Neural progenitor cell (in vitro differentiated cells): ENCODE data around the gene CRMP1. TPM values are rescaled to one million over a fixed set of nuclear protein-coding genes. Genes with fewer than 3 reads are reported as not detected.

Experiments used
- DNase-seq: peaks from one replicate; pipeline ENCODE4 v3.0.0-alpha.2; 2016; ENCODE audit warnings: low spot score
- H2AFZ ChIP-seq: fragments of 200-600 bp; sonication (generic); replicated peaks from 2 replicates; pipeline ENCODE4 v1.6.1; 2016; ENCODE audit warnings: antibody characterized with exemption
- H3F3A ChIP-seq: fragments of 200-600 bp; sonication (generic); 2 replicates; pipeline ENCODE4 v1.6.1; 2016; ENCODE audit warnings: antibody characterized with exemption, low read depth
- H3K27ac ChIP-seq: fragments of 200-600 bp; sonication (generic); 2 replicates; pipeline ENCODE4 v1.5.1; 2016; ENCODE audit warnings: mild to moderate bottlenecking
- H3K27me3 ChIP-seq: fragments of 200-600 bp; sonication (generic); 2 replicates; pipeline ENCODE4 v1.6.1; 2016; ENCODE audit warnings: mild to moderate bottlenecking, moderate library complexity
- H3K36me3 ChIP-seq: fragments of 200-600 bp; sonication (generic); 2 replicates; pipeline ENCODE4 v1.5.1; 2016
- H3K4me1 ChIP-seq: fragments of 200-600 bp; sonication (generic); 2 replicates; pipeline ENCODE4 v1.6.1; 2016; ENCODE audit warnings: mixed run types
- H3K4me2 ChIP-seq: fragments of 200-600 bp; sonication (generic); 2 replicates; pipeline ENCODE4 v1.6.1; 2016
- H3K4me3 ChIP-seq: fragments of 200-600 bp; sonication (generic); 2 replicates; pipeline ENCODE4 v1.5.1; 2016
- H3K79me2 ChIP-seq: fragments of 200-600 bp; sonication (generic); 2 replicates; pipeline ENCODE4 v1.6.1; 2016; ENCODE audit warnings: low read depth
- H3K9ac ChIP-seq: fragments of 200-600 bp; sonication (generic); 2 replicates; pipeline ENCODE4 v1.6.1; 2016
- H3K9me3 ChIP-seq: fragments of 200-600 bp; sonication (generic); 2 replicates; pipeline ENCODE4 v1.5.1; 2016; ENCODE audit warnings: low read depth
- H4K20me1 ChIP-seq: fragments of 200-600 bp; sonication (generic); 2 replicates; pipeline ENCODE4 v1.6.1; 2016; ENCODE audit warnings: low read depth
- H3K27ac Mint-ChIP-seq: 3 replicates; pipeline ENCODE4 v1.8.0; 2021; ENCODE audit warnings: mixed read lengths
- H3K27me3 Mint-ChIP-seq: 2 replicates; pipeline ENCODE4 v1.8.0; 2022; ENCODE audit warnings: low read depth, mild to moderate bottlenecking, inconsistent platforms, moderate library complexity, mixed read lengths; ENCODE audit not compliant: insufficient read depth
- H3K36me3 Mint-ChIP-seq: 3 replicates; pipeline ENCODE4 v1.8.0; 2021; ENCODE audit warnings: mixed read lengths
- H3K4me1 Mint-ChIP-seq: 3 replicates; pipeline ENCODE4 v1.8.0; 2021; ENCODE audit warnings: mixed read lengths
- H3K4me3 Mint-ChIP-seq: 3 replicates; pipeline ENCODE4 v1.8.0; 2021; ENCODE audit warnings: mild to moderate bottlenecking, moderate library complexity, mixed read lengths
- H3K9me3 Mint-ChIP-seq: 3 replicates; pipeline ENCODE4 v1.8.0; 2020; ENCODE audit warnings: mixed read lengths
- CTCF ChIP-seq: fragments of 200-600 bp; sonication (generic); IDR thresholded peaks from 2 replicates; pipeline ENCODE4 v1.5.1; 2017; ENCODE audit warnings: antibody characterized with exemption, mild to moderate bottlenecking
- EZH2 ChIP-seq: fragments of 200-600 bp; sonication (generic); IDR thresholded peaks from 2 replicates; pipeline ENCODE4 v1.6.1; 2017; ENCODE audit warnings: antibody characterized with exemption, mild to moderate bottlenecking, moderate library complexity
- EZH2phosphoT487 ChIP-seq: fragments of 200-600 bp; sonication (generic); IDR thresholded peaks from 2 replicates; pipeline ENCODE4 v1.6.1; 2017; ENCODE audit warnings: antibody characterized with exemption
- total RNA-seq: library from RNA; depleted of rRNA; stranded (reverse); fragments of >200 nt; gene quantifications from 2 replicates; pipeline ENCODE4 v1.2.3, GENCODE V29; 2015; ENCODE audit warnings: low replicate concordance

Gene CRMP1
- total RNA-seq, 1 donor from 2014 or later, result 91.4 TPM

GRCh38 chr4:5895287-5895686 lies 2.4 kb upstream of the CRMP1 start:
- Mint-ChIP-seq H3K27me3 (peaks cover 42% of the 10 kb centered on the region), H3K27ac (no peak overlapping the region), H3K4me3 (no peak overlapping the region), H3K36me3 (no peaks in the 10 kb centered on the region), H3K4me1 (peaks cover 8% of the 10 kb centered on the region), H3K9me3 (peaks cover 6% of the 10 kb centered on the region)
- no peak for DNase-seq
- Histone ChIP-seq H3K9ac (no peak overlapping the region), H3F3A (peaks cover 16% of the 10 kb centered on the region), H2AFZ (no peak overlapping the region), H3K27ac (no peak overlapping the region), H3K36me3 (no peaks in the 10 kb centered on the region), H3K4me2 (no peak overlapping the region), H3K27me3 (peaks cover 99% of the 10 kb centered on the region), H3K4me1 (peaks cover 6% of the 10 kb centered on the region), H4K20me1 (peaks cover 24% of the 10 kb centered on the region), H3K4me3 (no peak overlapping the region), H3K79me2 (no peaks in the 10 kb centered on the region), H3K9me3 (no peaks in the 10 kb centered on the region)
- TF ChIP-seq CTCF (no peak), EZH2 (no peak)

- H3F3A ChIP-seq, result peaks cover 24% of the 10 kb centered on the region
- Mint-ChIP-seq H3K9me3 (peaks cover 6% of the 10 kb centered on the region), H3K4me1 (peaks cover 16% of the 10 kb centered on the region), H3K27ac (no peak overlapping the region), H3K4me3 (peak overlapping the region; percentile 79), H3K27me3 (peaks cover 48% of the 10 kb centered on the region), H3K36me3 (no peaks in the 10 kb centered on the region)
- H2AFZ ChIP-seq, result no peak overlapping the region
- H3K4me2 ChIP-seq, result no peak overlapping the region
- H3K9ac ChIP-seq, result no peak overlapping the region
- peaks cover 25% of the 10 kb centered on the region for H4K20me1 ChIP-seq
- H3K27ac ChIP-seq, result no peak overlapping the region
- H3K4me3 ChIP-seq, result no peak overlapping the region
- peaks cover 13% of the 10 kb centered on the region for H3K4me1 ChIP-seq
- H3K36me3 ChIP-seq, result no peaks in the 10 kb centered on the region
- DNase-seq, result no peak
- no peak for TF ChIP-seq EZH2
- no peak for TF ChIP-seq CTCF
- TF ChIP-seq EZH2phosphoT487, result no peak
- H3K27me3 ChIP-seq, result peaks cover 99% of the 10 kb centered on the region
- no peaks in the 10 kb centered on the region for H3K79me2 ChIP-seq
- no peaks in the 10 kb centered on the region for H3K9me3 ChIP-seq
Measured at GRCh38 chr4:5894266-5894665, 1.4 kb upstream of the CRMP1 start.

GRCh38 chr4:5893591-5893990 lies 705 bp upstream of the CRMP1 start:
- TF ChIP-seq EZH2, result no peak
- no peak for TF ChIP-seq CTCF
- no peak for TF ChIP-seq EZH2phosphoT487
- Histone ChIP-seq H3K79me2 (no peaks in the 10 kb centered on the region), H3K4me2 (peak overlapping the region; percentile 78), H3K4me3 (peak overlapping the region; percentile 42), H3K4me1 (peaks cover 20% of the 10 kb centered on the region), H3F3A (peaks cover 26% of the 10 kb centered on the region), H3K27me3 (peaks cover 99% of the 10 kb centered on the region), H3K9ac (no peak overlapping the region), H3K27ac (no peak overlapping the region), H2AFZ (no peak overlapping the region), H3K36me3 (no peaks in the 10 kb centered on the region), H3K9me3 (no peaks in the 10 kb centered on the region), H4K20me1 (peaks cover 25% of the 10 kb centered on the region)
- Mint-ChIP-seq H3K4me1 (peaks cover 20% of the 10 kb centered on the region), H3K9me3 (peaks cover 6% of the 10 kb centered on the region), H3K36me3 (no peaks in the 10 kb centered on the region), H3K4me3 (peak overlapping the region; percentile 79), H3K27me3 (peaks cover 42% of the 10 kb centered on the region), H3K27ac (no peak overlapping the region)
- no peak for DNase-seq
